Activated T-helper 1 cell treated with Interleukin-2 at 50 U/mL for 16 hours (primary cell): Measurements from ENCODE around the gene PPL.
"Not testable (repeated sequence)": the region's sequence is repeated elsewhere in the genome, so short reads cannot be mapped to it uniquely, and the experiment has no call there.

ENCODE experiments used
- DNase-seq: peaks from one replicate; pipeline ENCODE4 v3.0.0-alpha.2; 2020; ENCODE audit warnings: low read depth

Gene PPL

GRCh38 chr16:4934591-4934990 is 2.4 kb downstream of the PPL start:
- DNase-seq = no peak

- DNase-seq = no peak
Measured at GRCh38 chr16:4933871-4934395, 3.0 kb downstream of the PPL start.

- no peak for DNase-seq
Measured at GRCh38 chr16:4933433-4933832, 3.5 kb downstream of the PPL start.

GRCh38 chr16:4931381-4931780 is 5.6 kb downstream of the PPL start:
- DNase-seq = no peak

- not testable (repeated sequence) for DNase-seq
Measured at GRCh38 chr16:4929619-4930018, 7.3 kb downstream of the PPL start.

GRCh38 chr16:4928227-4928626 is 8.7 kb downstream of the PPL start:
- DNase-seq = no peak

- no peak for DNase-seq
Measured at GRCh38 chr16:4927661-4928060, 9.3 kb downstream of the PPL start.

- no peak for DNase-seq
Measured at GRCh38 chr16:4926928-4927327, 10.0 kb downstream of the PPL start.

- no peak for DNase-seq
Measured at GRCh38 chr16:4925791-4926190, 11.2 kb downstream of the PPL start.

GRCh38 chr16:4925293-4925607 is 11.7 kb downstream of the PPL start:
- DNase-seq = no peak

- no peak for DNase-seq
Measured at GRCh38 chr16:4924593-4925292, 12.2 kb downstream of the PPL start.

GRCh38 chr16:4923853-4924252 is 13.1 kb downstream of the PPL start:
- DNase-seq = no peak

GRCh38 chr16:4922721-4923342 is 14.1 kb downstream of the PPL start:
- DNase-seq = no peak

GRCh38 chr16:4920826-4921225 is 16.1 kb downstream of the PPL start:
- no peak for DNase-seq

- no peak for DNase-seq
Measured at GRCh38 chr16:4918781-4919251, 18.1 kb downstream of the PPL start.

- DNase-seq = no peak
Measured at GRCh38 chr16:4917117-4917516, 19.8 kb downstream of the PPL start.

GRCh38 chr16:4915226-4915761 is 21.7 kb downstream of the PPL start:
- DNase-seq = no peak

GRCh38 chr16:4914528-4915225 is 22.3 kb downstream of the PPL start:
- no peak for DNase-seq

- no peak for DNase-seq
Measured at GRCh38 chr16:4913774-4914525, 23.0 kb downstream of the PPL start.

- DNase-seq = no peak
Measured at GRCh38 chr16:4913130-4913773, 23.7 kb downstream of the PPL start.

- DNase-seq = no peak
Measured at GRCh38 chr16:4911970-4912386, 25.0 kb downstream of the PPL start.

GRCh38 chr16:4910828-4911227 is 26.1 kb downstream of the PPL start:
- DNase-seq = no peak
